Common myeloid progenitor, CD34-positive (primary cell): ENCODE data around the gene CD7.
A peak's percentile ranks its signal among the peaks of the same experiment; 100 is the strongest.

Experiments
- CTCF ChIA-PET: fragments of 350-600 bp; sonication (Branson Sonifier 250); formaldehyde crosslinking; loops from one replicate; lab custom pipeline; 2021; ENCODE audit warnings: antibody characterized with exemption; lab: Charles Lee
- POLR2A ChIA-PET: fragments of 350-600 bp; sonication (Branson Sonifier 250); formaldehyde crosslinking; loops from one replicate; lab custom pipeline; 2021; ENCODE audit warnings: antibody characterized with exemption; lab: Charles Lee
- DNase-seq, 3 donors: peaks; one replicate each; pipeline versions ENCODE4 v3.0.0 to v3.0.0-alpha.2; 2013
- H3K27ac ChIP-seq, 2 experiments: 1 replicate in 1 of 2; 2 replicates in 1 of 2; pipeline ENCODE4 v1.7.0; 2013; ENCODE audit warnings: inconsistent platforms in 2 of 2, low read length in 2 of 2, mild to moderate bottlenecking in 2 of 2, low read depth in 1 of 2, moderate library complexity in 1 of 2; ENCODE audit not compliant: severe bottlenecking in 2 of 2, insufficient read depth in 1 of 2, poor library complexity in 1 of 2
- H3K27me3 ChIP-seq, 5 experiments: replicated peaks in 2 of 5; 1 replicate in 3 of 5; 2 replicates in 2 of 5; pipeline versions ENCODE4 v1.6.1 to v1.7.0; 2013; ENCODE audit warnings: low read length in 4 of 5, mild to moderate bottlenecking in 2 of 5, moderate library complexity in 2 of 5, inconsistent platforms in 1 of 5; ENCODE audit not compliant: insufficient read depth in 5 of 5, control insufficient read depth in 4 of 5
- H3K36me3 ChIP-seq, 4 experiments: 1 replicate in 2 of 4; 2 replicates in 2 of 4; pipeline versions ENCODE4 v1.6.1 to v1.7.0; 2013; ENCODE audit warnings: low read length in 3 of 4, control low read depth in 1 of 4, mild to moderate bottlenecking in 1 of 4; ENCODE audit not compliant: control insufficient read depth in 4 of 4, insufficient read depth in 4 of 4
- H3K4me1 ChIP-seq, 4 experiments: 1 replicate in 3 of 4; 2 replicates in 1 of 4; pipeline versions ENCODE4 v1.6.1 to v1.7.1; 2013; ENCODE audit warnings: low read length in 3 of 4, mild to moderate bottlenecking in 3 of 4, control low read depth in 1 of 4, inconsistent platforms in 1 of 4, moderate library complexity in 1 of 4; ENCODE audit not compliant: control insufficient read depth in 4 of 4, insufficient read depth in 4 of 4; ENCODE audit errors: control extremely low read depth in 1 of 4
- H3K4me3 ChIP-seq, 7 experiments: 1 replicate in 4 of 7; 2 replicates in 3 of 7; pipeline versions ENCODE4 v1.5.1 to v1.7.0; 2013; ENCODE audit warnings: mild to moderate bottlenecking in 7 of 7, low read length in 6 of 7, moderate library complexity in 6 of 7, inconsistent platforms in 2 of 7, low read depth in 2 of 7, control low read depth in 1 of 7; ENCODE audit not compliant: insufficient read depth in 4 of 7, control insufficient read depth in 1 of 7; ENCODE audit errors: extremely low read depth in 1 of 7
- H3K9me3 ChIP-seq, 5 experiments: 1 replicate in 4 of 5; 2 replicates in 1 of 5; pipeline versions ENCODE4 v1.6.1 to v1.7.1; 2013; ENCODE audit warnings: low read length in 4 of 5, mild to moderate bottlenecking in 2 of 5, inconsistent platforms in 1 of 5, low read depth in 1 of 5, moderate library complexity in 1 of 5; ENCODE audit not compliant: control insufficient read depth in 4 of 5, insufficient read depth in 2 of 5; ENCODE audit errors: control extremely low read depth in 1 of 5
- WGBS: methylation state at CpG from one replicate; pipeline ENCODE4 v1.1.5; 2013; ENCODE audit not compliant: insufficient coverage; 5-methylcytosine and 5-hydroxymethylcytosine counted together

The CD7 gene

DNA sequence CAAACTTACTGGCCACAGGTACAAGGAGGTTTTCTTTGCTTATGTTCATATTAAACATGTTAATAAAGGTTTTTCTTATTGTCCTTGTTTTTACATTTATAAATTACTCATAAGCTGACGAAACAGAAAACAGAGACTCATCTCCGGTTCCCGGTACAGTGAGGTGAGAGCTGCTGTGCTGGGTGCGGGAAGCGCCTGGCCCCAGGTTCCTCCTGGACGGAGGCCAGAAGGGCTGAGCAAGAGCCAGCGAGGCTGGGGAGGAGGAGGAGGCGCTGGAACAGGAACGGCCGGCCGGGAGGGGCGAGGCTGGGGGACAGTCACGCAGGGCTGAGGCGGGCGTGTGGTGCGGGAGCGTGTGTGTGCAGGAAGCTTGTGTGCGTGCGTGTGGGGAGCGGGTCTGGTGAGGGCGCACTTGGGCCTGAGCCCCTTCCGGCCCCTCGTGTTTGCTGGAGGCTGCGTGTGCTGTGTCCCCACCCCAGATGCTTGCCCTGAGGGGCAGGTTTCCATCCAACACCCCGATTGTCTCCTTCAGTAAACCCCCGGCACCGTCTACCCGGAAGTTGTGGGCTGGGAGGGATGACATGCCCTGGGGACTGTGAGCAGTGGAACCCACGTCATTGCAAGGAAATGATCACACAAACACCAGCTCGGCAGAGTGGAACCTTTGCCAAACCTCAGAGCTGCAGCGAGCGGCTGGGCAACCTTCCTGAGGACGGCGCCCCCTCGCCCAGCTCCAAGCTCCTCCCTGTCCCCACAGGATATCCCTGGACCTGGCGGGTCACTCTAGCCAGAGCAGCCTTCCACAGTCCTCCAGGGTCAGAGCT, 19.5 kb downstream of the CD7 start:
- no peaks in the 10 kb centered on the region for H3K9me3 ChIP-seq
- ChIA-PET CTCF (interaction anchor here (0.8 to 12.4 kb wide), 12 partner anchors 12 to 92 kb away, joined by 3 to 136 read pairs (median 8); partner anchors contain the start of genes CD7 and SECTM1), POLR2A (interaction anchor here (0.6 to 5.3 kb wide), 21 partner anchors 8 to 241 kb away, joined by 3 to 29 read pairs (median 4); partner anchors contain the start of genes CD7, CSNK1D and SECTM1)
- H3K4me1 ChIP-seq: peaks cover 5 to 74% (median 72%) of the 10 kb centered on the region in 4 experiments
- peak overlapping the region; percentile 19 to 73 (median 66) for H3K4me3 ChIP-seq
- H3K27ac ChIP-seq: peak overlapping the region; percentile 96 to 97
- DNase-seq: peak; percentile 98
- no peaks in the 10 kb centered on the region for H3K36me3 ChIP-seq
- 0% methylated on average over 30 of the region's 36 CpGs for WGBS
- no peaks in the 10 kb centered on the region for H3K27me3 ChIP-seq

DNA sequence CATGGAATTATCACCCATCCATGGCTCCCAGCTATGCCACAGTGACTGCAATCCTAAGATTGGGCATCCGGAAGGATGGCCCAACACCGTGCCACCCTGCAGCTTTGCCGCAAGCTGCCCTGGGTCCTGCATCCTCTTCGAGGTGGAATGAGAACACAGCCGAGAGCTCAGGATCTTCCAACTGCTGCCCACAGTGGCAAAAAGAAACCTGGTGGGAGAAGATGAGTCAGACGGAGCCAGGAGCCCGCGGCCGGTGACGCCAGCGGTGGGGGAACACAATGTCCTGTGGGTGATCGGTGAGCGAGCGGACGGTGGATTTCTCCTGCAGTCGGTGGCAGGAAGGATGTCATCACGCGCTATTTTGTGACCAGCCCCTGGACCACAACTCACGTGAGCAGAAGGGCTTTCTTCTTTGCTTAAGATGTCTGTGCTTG, 20.1 kb downstream of the CD7 start:
- H3K27me3 ChIP-seq: no peaks in the 10 kb centered on the region
- no peaks in the 10 kb centered on the region for H3K36me3 ChIP-seq
- 9% methylated on average over 19 of the region's 19 CpGs for WGBS
- H3K4me3 ChIP-seq: peak overlapping the region; percentile 4 to 73 (median 66)
- ChIA-PET POLR2A (interaction anchor here (0.7 to 5.3 kb wide), 10 partner anchors 9 to 58 kb away, joined by 3 to 29 read pairs (median 4); partner anchors contain the start of genes CSNK1D and SECTM1), CTCF (interaction anchor here (0.6 to 12.4 kb wide), 9 partner anchors 10 to 55 kb away, joined by 3 to 136 read pairs (median 9); partner anchors contain the start of gene CD7)
- peaks cover 5 to 69% (median 67%) of the 10 kb centered on the region in 4 experiments for H3K4me1 ChIP-seq
- H3K27ac ChIP-seq: peak overlapping the region; percentile 96 to 97
- peak; percentile 91 to 96 (median 95) for DNase-seq
- H3K9me3 ChIP-seq: no peaks in the 10 kb centered on the region

DNA sequence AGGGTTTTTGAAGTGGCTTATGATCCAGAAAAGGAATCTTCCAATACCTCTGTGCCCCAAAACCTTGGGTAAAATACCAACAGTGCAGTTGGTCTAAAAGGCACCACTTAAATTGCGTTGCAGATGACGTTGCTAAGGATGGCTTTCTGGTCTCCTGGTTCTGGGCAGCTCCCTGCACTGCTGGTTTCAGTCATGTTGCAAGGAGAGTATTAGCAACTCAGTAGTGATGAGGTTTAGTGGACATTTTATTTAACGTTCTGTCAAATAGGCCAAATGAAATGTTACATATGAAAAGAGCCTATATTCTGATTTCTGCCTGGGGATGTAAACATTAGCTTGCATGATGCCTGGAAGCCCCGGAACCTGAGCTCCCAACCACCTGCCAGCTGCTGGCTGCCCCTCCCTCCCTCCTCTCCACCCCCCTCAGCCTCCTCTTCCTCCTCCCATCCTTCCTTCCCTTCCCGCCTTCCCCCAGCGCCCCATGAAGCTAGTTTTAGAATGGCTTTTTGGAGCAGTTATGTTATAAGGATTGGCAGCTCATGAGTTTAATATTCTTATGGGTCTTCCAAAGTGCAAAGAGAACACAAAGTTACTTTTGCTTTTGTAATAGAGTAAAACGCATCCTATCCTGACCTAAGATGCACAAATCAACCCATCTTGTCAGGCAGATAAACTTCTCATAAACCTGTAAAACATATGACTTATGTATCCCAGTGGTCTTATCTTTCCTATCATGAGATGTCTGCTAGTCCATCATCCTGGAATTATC, 20.7 kb downstream of the CD7 start:
- ChIA-PET POLR2A (interaction anchor here (0.9 to 5.3 kb wide), 5 partner anchors 9 to 55 kb away, joined by 3 to 29 read pairs (median 9); partner anchors contain the start of gene CSNK1D), CTCF (interaction anchor here (0.6 to 12.4 kb wide), 8 partner anchors 9 to 54 kb away, joined by 3 to 136 read pairs (median 6); partner anchors contain the start of gene CD7)
- Histone ChIP-seq H3K27ac (peak overlapping the region; percentile 96 to 97), H3K4me3 (peak overlapping the region in 6 of 7 experiments; percentile 4 to 73 (median 66)), H3K4me1 (peaks cover 7 to 69% (median 67%) of the 10 kb centered on the region in 4 experiments), H3K9me3 (no peaks in the 10 kb centered on the region), H3K27me3 (no peaks in the 10 kb centered on the region), H3K36me3 (no peaks in the 10 kb centered on the region)
- peak in 1 of 3 donors; percentile 42 for DNase-seq
- WGBS: 28% methylated on average over 4 of the region's 7 CpGs

DNA sequence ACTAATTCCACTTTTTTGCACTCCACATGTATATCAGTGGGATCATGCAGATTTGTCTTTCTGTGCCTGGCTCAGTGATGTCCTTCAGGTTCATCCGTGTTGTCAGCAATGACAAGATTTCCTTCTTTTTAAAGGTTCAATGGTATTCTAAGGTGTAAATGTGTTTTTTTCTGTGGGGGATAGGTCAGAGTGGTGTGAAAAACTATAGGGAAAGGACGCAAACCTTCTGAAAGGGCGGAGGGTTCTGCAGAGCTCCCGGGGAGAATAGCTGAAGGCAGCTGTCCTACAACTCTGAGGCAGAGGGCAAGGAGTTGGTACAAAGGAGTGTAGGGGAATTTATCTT, 22.0 kb downstream of the CD7 start:
- Histone ChIP-seq H3K27me3 (no peaks in the 10 kb centered on the region), H3K27ac (no peak overlapping the region), H3K4me3 (no peak overlapping the region), H3K9me3 (no peaks in the 10 kb centered on the region), H3K36me3 (no peaks in the 10 kb centered on the region), H3K4me1 (peaks cover 7 to 62% (median 60%) of the 10 kb centered on the region in 4 experiments)
- no peak for DNase-seq
- WGBS: 97% methylated on average over 3 of the region's 4 CpGs
- POLR2A ChIA-PET: no interaction called here
- CTCF ChIA-PET: interaction anchor here (0.6 to 12.4 kb wide), 3 partner anchors 8 to 29 kb away, joined by 3 to 136 read pairs (median 119); partner anchors contain the start of gene CD7

DNA sequence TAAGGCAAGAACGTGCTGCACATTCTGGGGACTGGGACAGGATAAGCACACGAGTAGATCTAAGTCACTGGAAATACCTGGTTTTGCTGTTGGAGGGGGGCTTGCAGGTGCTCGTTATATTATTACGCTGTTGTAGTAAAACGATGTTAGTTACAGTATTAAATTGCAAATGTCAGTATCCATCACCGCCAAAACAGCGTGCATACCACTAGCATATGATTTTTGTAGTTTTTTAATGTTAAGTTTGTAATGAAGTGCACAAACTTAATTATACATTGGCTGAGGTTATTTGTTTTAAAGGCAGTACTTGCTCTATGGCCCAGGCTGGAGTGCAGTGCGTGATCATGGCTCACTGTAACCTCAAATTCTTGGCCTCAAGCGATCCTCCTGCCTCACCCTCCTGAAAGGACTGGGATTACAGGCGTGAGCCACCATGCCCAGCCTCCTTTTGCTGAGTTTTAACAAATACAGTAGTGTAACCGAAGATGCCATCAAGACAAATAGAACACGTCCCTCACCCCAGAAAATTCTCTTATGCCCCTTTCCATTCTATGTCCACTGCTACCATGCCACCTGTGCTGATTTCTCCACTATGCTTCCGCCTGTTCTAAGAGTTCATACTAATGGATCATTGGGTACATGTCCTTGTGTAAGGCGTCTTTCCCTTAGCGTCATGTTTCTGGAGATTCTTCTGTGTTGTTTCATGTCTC, 23.2 kb downstream of the CD7 start:
- Histone ChIP-seq H3K4me3 (no peak overlapping the region), H3K27me3 (no peaks in the 10 kb centered on the region), H3K27ac (peak overlapping the region in 1 of 2 experiments; percentile 59), H3K9me3 (no peaks in the 10 kb centered on the region), H3K36me3 (no peaks in the 10 kb centered on the region), H3K4me1 (peaks cover 7 to 55% (median 53%) of the 10 kb centered on the region in 4 experiments)
- WGBS: 93% methylated on average over 13 of the region's 15 CpGs
- DNase-seq: no peak
- CTCF ChIA-PET: interaction anchor here (3.0 kb wide), 1 partner anchor 11 kb away, joined by 10 read pairs; no protein-coding TSS in a partner anchor
- POLR2A ChIA-PET: interaction anchor here (0.5 kb wide), 1 partner anchor 106 kb away, joined by 3 read pairs; no protein-coding TSS in a partner anchor
